HEK293 (cell line): ENCODE measurements around the gene BAG5.

Source experiments
- CTCF ChIP-seq: fragments of 450-650 bp; formaldehyde crosslinking; IDR thresholded peaks from 2 replicates; pipeline ENCODE4 v1.5.1; 2016; ENCODE audit warnings: missing biosample characterization, missing genetic modification characterization
- GLIS1 ChIP-seq: fragments of 450-650 bp; formaldehyde crosslinking; IDR thresholded peaks from 2 replicates; pipeline ENCODE4 v1.5.1; 2016; ENCODE audit warnings: missing biosample characterization, missing genetic modification characterization
- MEIS1 ChIP-seq: sonication (generic); formaldehyde crosslinking; IDR thresholded peaks from 2 replicates; pipeline ENCODE4 v1.8.1; 2022; ENCODE audit warnings: missing genetic modification reagents, mild to moderate bottlenecking, borderline replicate concordance
- REST ChIP-seq: fragments of 450-650 bp; formaldehyde crosslinking; IDR thresholded peaks from 2 replicates; pipeline ENCODE4 v1.5.1; 2016; ENCODE audit warnings: missing biosample characterization, missing genetic modification characterization
- YY1 ChIP-seq: fragments of 450-650 bp; formaldehyde crosslinking; IDR thresholded peaks from 2 replicates; pipeline ENCODE4 v1.5.1; 2018; ENCODE audit warnings: missing biosample characterization, missing genetic modification characterization
- ZBTB11 ChIP-seq: fragments of 450-650 bp; formaldehyde crosslinking; conservative IDR thresholded peaks from 2 replicates; pipeline ENCODE4 v1.5.1; 2016; ENCODE audit warnings: low read depth, missing biosample characterization, missing genetic modification characterization
- ZNF140 ChIP-seq: fragments of 450-650 bp; formaldehyde crosslinking; IDR thresholded peaks from 2 replicates; pipeline ENCODE4 v1.5.1; 2016; ENCODE audit warnings: missing biosample characterization, missing genetic modification characterization
- ZNF221 ChIP-seq: fragments of 450-650 bp; formaldehyde crosslinking; IDR thresholded peaks from 2 replicates; pipeline ENCODE4 v1.5.1; 2017; ENCODE audit warnings: missing biosample characterization, missing genetic modification characterization, borderline replicate concordance
- ZNF280D ChIP-seq: fragments of 450-650 bp; formaldehyde crosslinking; IDR thresholded peaks from 2 replicates; pipeline ENCODE4 v1.5.1; 2016; ENCODE audit warnings: missing biosample characterization, missing genetic modification characterization
- ZNF341 ChIP-seq: fragments of 450-650 bp; formaldehyde crosslinking; IDR thresholded peaks from 2 replicates; pipeline ENCODE4; 2016; ENCODE audit warnings: low read depth, missing biosample characterization, missing genetic modification characterization
- ZNF596 ChIP-seq: fragments of 450-650 bp; IDR thresholded peaks from 2 replicates; pipeline ENCODE4 v1.5.0; 2018; ENCODE audit warnings: missing biosample characterization, mild to moderate bottlenecking, missing genetic modification characterization, moderate library complexity
- ZNF639 ChIP-seq: fragments of 450-650 bp; formaldehyde crosslinking; IDR thresholded peaks from 2 replicates; pipeline ENCODE4 v1.5.1; 2016; ENCODE audit warnings: missing biosample characterization, missing genetic modification characterization
- ZNF791 ChIP-seq: fragments of 450-650 bp; formaldehyde crosslinking; IDR thresholded peaks from 2 replicates; pipeline ENCODE4 v1.5.1; 2016; ENCODE audit warnings: missing biosample characterization, missing genetic modification characterization
- TF ChIP-seq, protein P1 (sequence below): fragments of 450-650 bp; formaldehyde crosslinking; IDR thresholded peaks from 2 replicates; pipeline ENCODE4 v1.5.1; 2016; ENCODE audit warnings: missing biosample characterization, missing genetic modification characterization

DNA sequence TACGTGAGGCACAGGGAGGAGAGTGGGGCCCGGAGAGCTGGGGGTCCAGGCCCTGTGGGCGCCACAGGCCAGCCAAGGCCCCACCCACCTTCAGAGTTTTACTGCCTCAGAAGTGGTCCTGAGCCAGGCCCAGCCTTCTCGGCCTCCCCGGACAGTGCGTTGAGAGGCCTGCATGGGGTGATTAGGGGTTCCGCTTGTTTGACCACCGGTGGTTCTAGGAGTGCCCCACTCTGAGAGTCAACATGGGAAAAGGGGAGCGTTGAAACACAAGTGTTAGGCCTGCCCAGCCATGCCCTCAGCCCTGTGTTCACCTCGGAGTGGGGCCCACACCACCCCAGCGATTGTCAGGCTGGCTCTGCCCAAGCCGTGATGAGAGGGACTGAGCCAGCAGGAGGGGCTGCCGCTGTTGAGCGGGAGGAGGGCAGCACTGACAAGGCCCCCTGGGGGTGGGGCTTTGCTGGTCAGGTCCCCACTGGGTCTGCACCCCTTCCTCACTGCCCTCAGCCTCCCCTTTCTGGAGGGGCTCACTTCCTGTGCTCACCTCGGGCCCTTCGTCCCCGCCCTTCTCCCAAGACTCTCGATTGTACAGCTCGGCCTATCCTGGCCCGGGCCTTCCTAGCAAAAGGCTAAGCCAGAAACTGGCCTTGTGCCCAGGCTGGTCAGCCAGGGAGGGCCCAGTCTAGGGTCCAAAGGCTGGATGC, 44.6 kb downstream of the BAG5 start:
- no peak for TF ChIP-seq ZNF140 (tag by site-specific recombination)
- TF ChIP-seq, protein P1, sequence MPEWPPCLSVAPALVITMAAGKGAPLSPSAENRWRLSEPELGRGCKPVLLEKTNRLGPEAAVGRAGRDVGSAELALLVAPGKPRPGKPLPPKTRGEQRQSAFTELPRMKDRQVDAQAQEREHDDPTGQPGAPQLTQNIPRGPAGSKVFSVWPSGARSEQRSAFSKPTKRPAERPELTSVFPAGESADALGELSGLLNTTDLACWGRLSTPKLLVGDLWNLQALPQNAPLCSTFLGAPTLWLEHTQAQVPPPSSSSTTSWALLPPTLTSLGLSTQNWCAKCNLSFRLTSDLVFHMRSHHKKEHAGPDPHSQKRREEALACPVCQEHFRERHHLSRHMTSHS (tag by site-specific recombination): no peak
- no peak for TF ChIP-seq CTCF (tag by site-specific recombination)
- TF ChIP-seq ZNF280D (tag by site-specific recombination): no peak
- TF ChIP-seq ZNF791: no peak
- no peak for TF ChIP-seq ZNF639 (tag by site-specific recombination)
- TF ChIP-seq REST (tag by site-specific recombination): no peak
- no peak for TF ChIP-seq ZNF221 (tag by site-specific recombination)
- TF ChIP-seq GLIS1 (tag by site-specific recombination): peak; percentile 95
- no peak for TF ChIP-seq MEIS1 (CRISPR knock-in tag)
- no peak for TF ChIP-seq YY1 (tag by site-specific recombination)
- TF ChIP-seq ZNF596: no peak
- no peak for TF ChIP-seq ZBTB11
- peak; percentile 49 for TF ChIP-seq ZNF341 (tag by site-specific recombination)
